Liver (tissue), 9 donors: Measurements from ENCODE around the gene KLHL30. TPM values are rescaled to one million over a fixed set of nuclear protein-coding genes. Genes with fewer than 3 reads are reported as not detected.

Experiments
- DNase-seq: peaks from one replicate; pipeline ENCODE4 v3.0.0-alpha.2; 2017; ENCODE audit warnings: low spot score
- H3K27ac ChIP-seq, 2 donors: one replicate each; pipeline ENCODE4 v1.7.0; 2013; ENCODE audit warnings: inconsistent platforms in 2 of 2, low read length in 2 of 2, control low read depth in 1 of 2, low read depth in 1 of 2, mild to moderate bottlenecking in 1 of 2
- H3K27me3 ChIP-seq, 4 donors: one replicate each; pipeline versions ENCODE4 v1.6.1 to v1.7.0; 2013; ENCODE audit warnings: low read length in 3 of 4, inconsistent platforms in 1 of 4, mild to moderate bottlenecking in 1 of 4, moderate library complexity in 1 of 4; ENCODE audit not compliant: control insufficient read depth in 4 of 4, insufficient read depth in 4 of 4
- H3K36me3 ChIP-seq, 4 donors: one replicate each; pipeline versions ENCODE4 v1.6.1 to v1.7.0; 2013; ENCODE audit warnings: low read length in 3 of 4, mild to moderate bottlenecking in 3 of 4, low read depth in 1 of 4, moderate library complexity in 1 of 4; ENCODE audit not compliant: control insufficient read depth in 4 of 4, insufficient read depth in 3 of 4
- H3K4me1 ChIP-seq, 4 donors: one replicate each; pipeline versions ENCODE4 v1.6.1 to v1.7.0; 2013; ENCODE audit warnings: low read length in 3 of 4, mild to moderate bottlenecking in 3 of 4, moderate library complexity in 1 of 4; ENCODE audit not compliant: control insufficient read depth in 4 of 4, insufficient read depth in 4 of 4
- H3K4me3 ChIP-seq, 3 donors: one replicate each; pipeline versions ENCODE4 v1.6.1 to v1.7.0; 2013; ENCODE audit warnings: low read length in 3 of 3, control low read depth in 1 of 3, low read depth in 1 of 3, mild to moderate bottlenecking in 1 of 3
- H3K9ac ChIP-seq, 2 donors: one replicate each; pipeline ENCODE4 v1.7.0; 2013; ENCODE audit warnings: low read length in 2 of 2, mild to moderate bottlenecking in 2 of 2, moderate library complexity in 2 of 2, control low read depth in 1 of 2, low read depth in 1 of 2
- H3K9me3 ChIP-seq, 4 donors: one replicate each; pipeline versions ENCODE4 v1.6.1 to v1.7.0; 2013; ENCODE audit warnings: low read length in 3 of 4; ENCODE audit not compliant: control insufficient read depth in 4 of 4
- FOXA2 ChIP-seq: IDR thresholded peaks from 2 replicates; pipeline ENCODE4 v1.6.1; 2016; ENCODE audit warnings: antibody characterized with exemption
- HNF4A ChIP-seq, 2 donors: conservative IDR thresholded peaks; 2 replicates each; pipeline ENCODE4 v1.6.1; 2016; ENCODE audit warnings: antibody characterized with exemption in 2 of 2, mild to moderate bottlenecking in 2 of 2
- HNF4G ChIP-seq: IDR thresholded peaks from 2 replicates; pipeline ENCODE4 v1.6.1; 2016; ENCODE audit warnings: antibody characterized with exemption
- JUND ChIP-seq, 2 donors: IDR thresholded peaks; 2 replicates each; pipeline ENCODE4 v1.6.1; 2016; ENCODE audit warnings: antibody characterized with exemption in 2 of 2
- RAD21 ChIP-seq, 2 donors: IDR thresholded peaks; 2 replicates each; pipeline ENCODE4 v1.6.1; 2016; ENCODE audit warnings: antibody characterized with exemption in 2 of 2, mild to moderate bottlenecking in 2 of 2
- RXRA ChIP-seq, 2 donors: IDR thresholded peaks; 2 replicates each; pipeline ENCODE4 v1.6.1; 2017 to 2018; ENCODE audit warnings: antibody characterized with exemption in 2 of 2, mild to moderate bottlenecking in 1 of 2
- WGBS: extraction: QIAGEN DNeasy Blood & Tissue Kit; methylation state at CpG from one replicate; pipeline ENCODE4 v1.1.7; 2013; 5-methylcytosine and 5-hydroxymethylcytosine counted together
- polyA plus RNA-seq, 2 donors: library from polyadenylated mRNA; stranded (reverse) in 1 of 2; unstranded in 1 of 2; fragments of 200-250 nt in 1 of 2; fragments of >200 nt in 1 of 2; fragmentation: Nextera tagmentation in 1 of 2; extraction: Ambion mirVana in 1 of 2; gene quantifications; one replicate each; pipeline versions ENCODE4 v1.2.1 to v1.2.3, GENCODE V29; 2013 to 2015
- total RNA-seq, 2 donors: library from RNA; depleted of rRNA; stranded (reverse); fragments of >200 nt; gene quantifications; one replicate each; pipeline ENCODE4 v1.2.3, GENCODE V29; 2014
- TF ChIP-seq, protein P1 (sequence below): IDR thresholded peaks from 2 replicates; pipeline ENCODE4 v1.6.1; 2016; ENCODE audit warnings: antibody characterized with exemption
- TF ChIP-seq, protein P2 (sequence below): IDR thresholded peaks from 2 replicates; pipeline ENCODE4 v1.6.1; 2016; ENCODE audit warnings: antibody characterized with exemption, mild to moderate bottlenecking
- TF ChIP-seq, protein P3 (sequence below): fragments of 150-350 bp; IDR thresholded peaks from 2 replicates; pipeline ENCODE4 v1.5.1; 2017; ENCODE audit warnings: improper control_type of control experiment, low read depth, low read length; ENCODE audit not compliant: missing input control
- TF ChIP-seq, protein P4 (sequence below): IDR thresholded peaks from 2 replicates; pipeline ENCODE4 v1.6.1; 2016; ENCODE audit warnings: antibody characterized with exemption
- donor health status: healthy.
- donor health status: healthy.
- donor health status: healthy.
- donor health status: healthy.
- donor health status: healthy.

Gene KLHL30
- total and polyA plus RNA-seq, 4 donors = 0.05 to 0.08 TPM; not detected in 2

DNA sequence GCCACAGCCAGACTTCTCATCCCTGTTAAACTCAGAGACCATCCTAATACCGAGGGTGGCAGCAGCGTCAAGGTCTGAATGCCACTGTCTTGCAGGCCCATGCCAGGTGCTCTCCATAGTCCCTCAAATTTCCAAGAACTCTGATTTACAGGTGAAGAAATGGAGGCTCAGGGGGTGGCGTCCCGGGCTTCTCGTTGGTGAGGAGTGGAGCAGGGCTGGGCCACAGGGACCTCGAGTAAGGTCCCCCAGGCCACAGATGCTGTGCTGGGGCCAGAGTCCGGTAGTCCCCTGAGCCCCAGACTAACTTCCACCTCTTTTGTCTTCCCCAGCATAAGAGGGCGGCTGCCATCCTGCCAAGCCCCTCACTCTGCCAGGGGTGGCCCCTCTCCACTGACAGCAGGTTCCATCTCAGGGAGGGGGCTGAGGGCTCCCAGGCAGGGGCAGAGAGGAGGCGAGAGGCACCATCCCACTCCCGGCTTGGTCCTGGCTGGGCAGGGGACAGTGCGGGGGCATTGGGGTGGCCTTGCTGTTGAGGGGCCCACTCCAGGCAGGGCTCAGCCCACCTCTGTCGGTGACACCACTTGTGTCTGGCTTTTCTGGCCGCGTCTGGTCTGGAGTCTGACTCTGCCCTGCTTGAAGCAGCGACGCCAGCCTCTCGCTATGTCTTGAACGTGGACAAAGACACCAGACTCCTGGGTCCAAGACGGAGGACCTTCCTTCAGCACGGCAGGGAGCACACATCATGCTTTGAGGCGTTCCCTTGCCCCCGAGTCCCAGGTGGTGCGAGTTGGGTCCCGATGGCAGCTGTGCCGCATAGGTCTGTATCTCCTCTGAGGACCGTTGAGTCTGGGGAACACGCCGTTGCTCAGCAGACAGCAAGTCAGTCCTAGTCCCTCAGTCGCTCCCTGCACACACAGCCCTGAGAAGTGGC, 15.9 kb upstream of the KLHL30 start (continued):
- TF ChIP-seq, protein P1, sequence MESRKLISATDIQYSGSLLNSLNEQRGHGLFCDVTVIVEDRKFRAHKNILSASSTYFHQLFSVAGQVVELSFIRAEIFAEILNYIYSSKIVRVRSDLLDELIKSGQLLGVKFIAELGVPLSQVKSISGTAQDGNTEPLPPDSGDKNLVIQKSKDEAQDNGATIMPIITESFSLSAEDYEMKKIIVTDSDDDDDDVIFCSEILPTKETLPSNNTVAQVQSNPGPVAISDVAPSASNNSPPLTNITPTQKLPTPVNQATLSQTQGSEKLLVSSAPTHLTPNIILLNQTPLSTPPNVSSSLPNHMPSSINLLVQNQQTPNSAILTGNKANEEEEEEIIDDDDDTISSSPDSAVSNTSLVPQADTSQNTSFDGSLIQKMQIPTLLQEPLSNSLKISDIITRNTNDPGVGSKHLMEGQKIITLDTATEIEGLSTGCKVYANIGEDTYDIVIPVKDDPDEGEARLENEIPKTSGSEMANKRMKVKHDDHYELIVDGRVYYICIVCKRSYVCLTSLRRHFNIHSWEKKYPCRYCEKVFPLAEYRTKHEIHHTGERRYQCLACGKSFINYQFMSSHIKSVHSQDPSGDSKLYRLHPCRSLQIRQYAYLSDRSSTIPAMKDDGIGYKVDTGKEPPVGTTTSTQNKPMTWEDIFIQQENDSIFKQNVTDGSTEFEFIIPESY = no peak
- TF ChIP-seq RXRA (IDR thresholded peaks at IDR 0.05) (no peak), HNF4A (conservative IDR thresholded peaks at IDR 0.05) (no peak), JUND (IDR thresholded peaks at IDR 0.05) (no peak), RAD21 (IDR thresholded peaks at IDR 0.05) (no peak)
- TF ChIP-seq, protein P2, sequence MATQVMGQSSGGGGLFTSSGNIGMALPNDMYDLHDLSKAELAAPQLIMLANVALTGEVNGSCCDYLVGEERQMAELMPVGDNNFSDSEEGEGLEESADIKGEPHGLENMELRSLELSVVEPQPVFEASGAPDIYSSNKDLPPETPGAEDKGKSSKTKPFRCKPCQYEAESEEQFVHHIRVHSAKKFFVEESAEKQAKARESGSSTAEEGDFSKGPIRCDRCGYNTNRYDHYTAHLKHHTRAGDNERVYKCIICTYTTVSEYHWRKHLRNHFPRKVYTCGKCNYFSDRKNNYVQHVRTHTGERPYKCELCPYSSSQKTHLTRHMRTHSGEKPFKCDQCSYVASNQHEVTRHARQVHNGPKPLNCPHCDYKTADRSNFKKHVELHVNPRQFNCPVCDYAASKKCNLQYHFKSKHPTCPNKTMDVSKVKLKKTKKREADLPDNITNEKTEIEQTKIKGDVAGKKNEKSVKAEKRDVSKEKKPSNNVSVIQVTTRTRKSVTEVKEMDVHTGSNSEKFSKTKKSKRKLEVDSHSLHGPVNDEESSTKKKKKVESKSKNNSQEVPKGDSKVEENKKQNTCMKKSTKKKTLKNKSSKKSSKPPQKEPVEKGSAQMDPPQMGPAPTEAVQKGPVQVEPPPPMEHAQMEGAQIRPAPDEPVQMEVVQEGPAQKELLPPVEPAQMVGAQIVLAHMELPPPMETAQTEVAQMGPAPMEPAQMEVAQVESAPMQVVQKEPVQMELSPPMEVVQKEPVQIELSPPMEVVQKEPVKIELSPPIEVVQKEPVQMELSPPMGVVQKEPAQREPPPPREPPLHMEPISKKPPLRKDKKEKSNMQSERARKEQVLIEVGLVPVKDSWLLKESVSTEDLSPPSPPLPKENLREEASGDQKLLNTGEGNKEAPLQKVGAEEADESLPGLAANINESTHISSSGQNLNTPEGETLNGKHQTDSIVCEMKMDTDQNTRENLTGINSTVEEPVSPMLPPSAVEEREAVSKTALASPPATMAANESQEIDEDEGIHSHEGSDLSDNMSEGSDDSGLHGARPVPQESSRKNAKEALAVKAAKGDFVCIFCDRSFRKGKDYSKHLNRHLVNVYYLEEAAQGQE = no peak

DNA sequence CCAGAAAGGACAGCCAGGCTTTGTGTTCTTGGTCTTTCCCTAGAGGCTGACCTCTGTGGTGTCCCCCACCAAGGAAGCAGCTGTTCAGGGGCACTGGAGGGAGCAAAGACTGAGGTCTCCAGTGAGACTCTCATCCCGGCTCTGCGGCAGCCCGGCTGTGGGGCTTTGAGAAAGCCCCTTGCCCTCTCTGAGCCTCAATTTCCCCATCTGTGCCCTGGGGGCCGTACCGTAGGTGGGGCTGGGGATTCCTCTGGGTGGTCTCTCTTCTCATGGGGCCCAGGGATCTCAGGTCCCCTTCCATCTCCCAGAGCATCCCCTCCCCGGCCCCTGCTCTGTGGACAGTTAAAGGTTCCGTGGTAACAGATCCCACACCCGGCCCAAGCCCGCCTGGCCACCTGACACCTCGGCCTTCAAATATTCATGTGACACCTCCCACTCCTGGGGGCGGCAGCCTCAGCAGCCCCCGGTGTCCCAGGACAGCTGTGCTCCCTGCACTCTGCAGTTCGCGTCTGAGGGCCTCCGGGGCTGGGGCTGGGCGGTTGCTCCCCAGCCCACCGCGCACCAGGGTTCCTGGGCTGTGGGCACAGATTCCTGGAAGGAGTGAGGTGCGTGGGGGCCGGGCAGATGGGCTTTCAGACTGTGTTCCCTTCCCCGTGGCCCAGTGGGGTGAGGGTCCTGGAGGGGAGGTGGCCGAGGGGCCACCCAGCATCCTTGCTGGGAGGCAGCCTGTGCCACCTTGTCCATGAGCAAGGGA, 15.1 kb upstream of the KLHL30 start:
- no peaks in the 10 kb centered on the region for H3K9me3 ChIP-seq
- no peak for DNase-seq
- H3K36me3 ChIP-seq = no peaks in the 10 kb centered on the region
- WGBS = 88% methylated on average over 22 of the region's 22 CpGs
- no peaks in the 10 kb centered on the region for H3K27me3 ChIP-seq
- H3K4me1 ChIP-seq = no peaks in the 10 kb centered on the region
- no peak overlapping the region for H3K9ac ChIP-seq
- no peak overlapping the region for H3K27ac ChIP-seq
- H3K4me3 ChIP-seq = no peak overlapping the region
- TF ChIP-seq HNF4G = no peak
- TF ChIP-seq, protein P3, sequence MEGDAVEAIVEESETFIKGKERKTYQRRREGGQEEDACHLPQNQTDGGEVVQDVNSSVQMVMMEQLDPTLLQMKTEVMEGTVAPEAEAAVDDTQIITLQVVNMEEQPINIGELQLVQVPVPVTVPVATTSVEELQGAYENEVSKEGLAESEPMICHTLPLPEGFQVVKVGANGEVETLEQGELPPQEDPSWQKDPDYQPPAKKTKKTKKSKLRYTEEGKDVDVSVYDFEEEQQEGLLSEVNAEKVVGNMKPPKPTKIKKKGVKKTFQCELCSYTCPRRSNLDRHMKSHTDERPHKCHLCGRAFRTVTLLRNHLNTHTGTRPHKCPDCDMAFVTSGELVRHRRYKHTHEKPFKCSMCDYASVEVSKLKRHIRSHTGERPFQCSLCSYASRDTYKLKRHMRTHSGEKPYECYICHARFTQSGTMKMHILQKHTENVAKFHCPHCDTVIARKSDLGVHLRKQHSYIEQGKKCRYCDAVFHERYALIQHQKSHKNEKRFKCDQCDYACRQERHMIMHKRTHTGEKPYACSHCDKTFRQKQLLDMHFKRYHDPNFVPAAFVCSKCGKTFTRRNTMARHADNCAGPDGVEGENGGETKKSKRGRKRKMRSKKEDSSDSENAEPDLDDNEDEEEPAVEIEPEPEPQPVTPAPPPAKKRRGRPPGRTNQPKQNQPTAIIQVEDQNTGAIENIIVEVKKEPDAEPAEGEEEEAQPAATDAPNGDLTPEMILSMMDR = no peak
- TF ChIP-seq, protein P4, sequence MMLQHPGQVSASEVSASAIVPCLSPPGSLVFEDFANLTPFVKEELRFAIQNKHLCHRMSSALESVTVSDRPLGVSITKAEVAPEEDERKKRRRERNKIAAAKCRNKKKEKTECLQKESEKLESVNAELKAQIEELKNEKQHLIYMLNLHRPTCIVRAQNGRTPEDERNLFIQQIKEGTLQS = no peak
- TF ChIP-seq FOXA2 = no peak
